Stimulated activated CD8-positive, alpha-beta memory T cell treated with anti-CD3 and anti-CD28 coated beads, Interleukin-15, amount 100 ng/mL, for 48 hours (primary cell): ENCODE data around the gene RBM5.

Experiments
- DNase-seq, 2 donors: peaks; one replicate each; pipeline ENCODE4 v3.0.0-alpha.2; 2020; ENCODE audit warnings: low read depth in 2 of 2

RBM5 gene

GRCh38 chr3:50138266-50139200, 49.8 kb downstream of the RBM5 start:
- no peak for DNase-seq

- DNase-seq: no peak
Observed at GRCh38 chr3:50139308-50139707, 50.6 kb downstream of the RBM5 start.

DNA sequence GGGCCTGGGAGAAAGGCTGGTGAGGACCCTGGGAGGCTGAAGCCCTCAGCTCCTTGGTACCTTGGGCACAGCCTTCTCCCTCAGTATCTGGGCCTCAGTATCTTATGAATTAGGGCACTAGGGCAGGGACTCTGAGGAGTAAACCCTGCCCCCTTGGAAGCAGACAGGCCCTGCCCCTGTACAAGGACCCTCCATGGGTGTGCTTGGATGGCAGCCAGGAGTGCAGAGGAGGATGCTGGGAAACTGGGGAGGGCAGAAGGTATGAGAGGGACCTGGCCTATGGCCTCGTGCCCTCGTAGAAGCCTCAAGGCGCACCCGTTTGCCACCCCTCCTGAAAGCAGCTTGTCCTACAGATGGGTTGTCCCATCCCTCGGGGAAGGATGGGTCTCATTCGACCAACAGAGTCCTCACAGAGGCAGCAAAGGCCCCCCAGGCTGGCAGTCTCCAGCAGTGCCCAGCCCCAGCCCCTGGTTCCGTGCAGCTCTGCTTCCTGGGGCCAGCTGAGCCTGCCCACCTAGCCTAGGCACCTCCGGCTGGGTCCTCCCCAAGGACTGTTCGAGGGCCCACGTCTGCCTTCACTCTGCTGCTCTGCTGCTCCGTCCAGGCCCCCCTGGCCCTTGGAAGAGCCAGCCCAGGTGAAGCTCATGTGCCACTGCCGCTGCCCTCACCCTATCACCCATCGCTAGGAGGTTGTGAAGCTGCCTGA, 51.2 kb downstream of the RBM5 start:
- no peak for DNase-seq

GRCh38 chr3:50140990-50141389, 52.3 kb downstream of the RBM5 start:
- no peak for DNase-seq

DNA sequence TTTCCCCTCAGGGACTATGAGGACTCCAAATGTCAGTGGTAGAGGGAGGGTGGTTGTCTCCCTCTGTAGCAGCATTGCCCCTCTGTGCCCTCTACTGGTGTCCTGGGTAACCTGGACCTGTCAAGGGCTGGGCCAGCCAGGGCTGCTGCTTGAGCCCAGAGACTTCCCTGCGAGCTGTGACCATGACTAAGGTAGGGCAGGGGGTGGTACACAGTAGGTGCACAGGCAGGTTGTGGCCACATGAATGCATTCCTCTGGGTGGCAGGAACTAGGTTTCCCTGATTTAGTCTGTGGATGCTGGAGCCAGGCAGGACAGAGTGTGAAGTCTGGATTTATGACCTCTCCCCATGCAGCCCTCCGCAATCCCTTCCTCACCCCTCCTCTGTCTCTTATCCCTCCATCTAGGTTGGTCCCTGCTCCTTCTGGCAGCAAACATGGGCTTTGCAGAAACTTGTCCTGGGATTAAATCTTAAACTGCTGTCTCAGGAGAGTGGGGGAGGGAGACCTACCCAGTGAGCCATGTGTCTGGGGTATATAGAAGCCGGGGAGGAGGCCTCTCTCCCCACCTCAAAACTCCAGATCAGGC, 57.7 kb downstream of the RBM5 start:
- no peak for DNase-seq

GRCh38 chr3:50147016-50147415, 58.3 kb downstream of the RBM5 start:
- DNase-seq: no peak

DNA sequence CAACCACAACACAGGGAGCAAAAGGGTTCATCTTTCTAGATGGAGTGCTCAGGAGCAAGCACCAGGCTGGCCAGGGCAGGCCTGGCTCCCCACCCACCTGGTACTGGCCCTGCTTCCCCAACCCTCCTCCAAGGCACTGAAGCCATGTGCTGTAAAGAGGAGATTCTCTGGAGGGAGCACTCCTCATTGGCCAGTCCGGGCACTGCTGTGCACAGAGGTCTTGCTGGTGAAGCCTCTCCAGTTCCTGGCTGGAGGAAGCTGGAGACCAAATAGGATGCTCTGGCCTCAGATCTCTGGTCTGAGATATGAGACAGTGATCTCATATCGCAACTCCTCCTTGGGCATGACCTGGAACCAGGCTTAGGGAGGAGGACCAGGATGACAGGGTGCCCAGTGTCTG, 58.7 kb downstream of the RBM5 start:
- no peak for DNase-seq

GRCh38 chr3:50147861-50148260, 59.1 kb downstream of the RBM5 start:
- DNase-seq: no peak

DNA sequence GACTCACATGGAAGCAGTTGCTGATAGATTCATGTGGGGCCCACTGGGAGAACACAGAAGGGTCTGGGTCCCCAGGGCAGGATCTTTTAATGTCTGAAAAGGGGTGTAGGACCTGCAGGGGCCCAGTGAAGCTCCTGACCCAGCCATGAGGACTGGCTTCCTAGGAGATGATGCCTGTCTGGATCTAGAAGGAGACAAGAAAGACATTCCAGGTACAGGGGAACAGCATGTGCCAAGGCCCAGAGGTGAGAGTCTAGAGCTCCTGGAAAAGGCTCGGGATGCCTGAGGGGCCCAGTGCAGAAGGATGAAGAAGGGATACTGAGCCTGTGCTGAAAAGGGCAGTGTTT, 61.7 kb downstream of the RBM5 start:
- DNase-seq: no peak

DNA sequence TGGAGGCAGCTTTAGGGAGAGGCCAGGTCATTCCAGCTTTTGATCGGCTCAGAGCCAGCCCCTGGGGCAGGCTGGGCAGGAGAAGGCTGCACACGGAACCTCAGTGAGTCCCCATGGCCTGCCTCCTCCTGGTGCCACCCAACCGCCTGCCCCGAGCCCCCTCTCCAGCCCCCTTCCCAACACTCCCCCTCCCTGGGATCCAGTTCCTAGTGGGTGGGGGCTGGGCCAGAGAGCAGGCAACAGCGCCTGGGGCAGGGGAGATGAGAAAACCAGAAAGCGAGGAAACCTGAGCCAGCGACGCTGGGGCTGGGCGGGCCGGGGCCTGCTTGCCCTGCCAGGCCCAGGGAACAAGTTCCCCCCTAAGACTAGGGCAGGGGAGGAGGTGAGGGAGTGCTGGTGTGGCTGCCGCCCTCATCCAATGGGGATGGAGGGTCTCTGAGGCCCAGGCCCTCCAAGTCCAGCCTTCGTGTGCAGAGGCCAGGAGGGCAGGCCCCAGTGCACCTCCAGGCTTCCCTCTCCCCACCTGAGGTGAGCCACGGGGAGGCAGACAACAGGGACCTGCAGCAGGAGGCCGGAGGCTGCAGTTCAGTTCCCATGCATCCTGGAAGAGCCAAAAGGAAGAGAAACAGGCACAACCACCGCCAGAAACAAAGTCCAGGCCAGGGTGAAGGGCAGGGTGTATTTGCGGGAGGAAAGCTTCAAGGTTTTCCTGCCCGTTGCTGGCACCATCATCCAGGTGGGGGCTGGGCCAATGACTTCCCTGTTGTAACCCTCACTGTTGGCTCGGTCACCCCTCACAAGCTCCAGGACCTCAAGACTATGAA, 62.4 kb downstream of the RBM5 start:
- DNase-seq: no peak

DNA sequence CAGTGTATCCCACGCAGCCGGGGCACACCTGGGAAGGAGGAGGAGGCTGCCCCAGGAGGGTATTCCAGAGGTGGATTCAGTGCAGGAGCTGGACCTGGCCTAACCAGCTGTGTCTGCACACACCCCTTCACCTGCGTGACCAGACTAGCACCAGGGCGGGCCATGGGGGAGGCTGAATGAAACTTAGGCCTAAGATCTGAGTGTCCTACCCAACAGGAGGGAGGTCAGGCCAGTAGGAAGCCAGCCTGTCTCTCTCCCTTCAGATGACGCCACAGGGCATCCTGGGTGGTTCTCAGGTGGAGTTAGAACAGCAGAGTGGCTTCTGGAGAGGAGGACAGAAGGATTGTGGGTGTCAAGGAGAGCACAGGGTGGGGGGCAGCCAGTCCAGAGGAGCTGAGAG, 63.0 kb downstream of the RBM5 start:
- no peak for DNase-seq

GRCh38 chr3:50153782-50154475, 65.2 kb downstream of the RBM5 start:
- no peak for DNase-seq

DNA sequence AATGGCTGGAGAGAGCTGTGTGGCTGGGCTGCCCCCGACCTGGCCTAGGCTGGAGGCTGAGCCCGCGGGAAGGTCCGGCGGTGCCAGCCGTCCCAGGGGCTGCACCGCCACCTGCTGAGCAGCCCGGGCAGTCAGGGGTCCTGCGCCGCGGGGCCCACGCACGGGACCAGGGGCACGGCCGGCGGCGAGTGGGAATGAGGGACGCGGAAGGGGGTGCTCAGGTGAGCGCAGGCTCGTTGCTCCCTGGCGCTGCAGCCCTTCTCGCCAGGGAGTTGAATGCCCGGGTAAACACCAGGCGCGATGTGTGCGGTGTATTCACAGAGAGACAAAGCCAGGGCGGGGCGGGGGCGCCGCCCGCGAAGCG, 65.7 kb downstream of the RBM5 start:
- no peak for DNase-seq

- peak; percentile 38 to 50 for DNase-seq
Observed at GRCh38 chr3:50154840-50155490, 66.2 kb downstream of the RBM5 start, which contains the start of gene SEMA3F. Gene SEMA3F (plus strand): TSS chr3:50155324. CDS start chr3:50159623, 4,299 bp downstream.

DNA sequence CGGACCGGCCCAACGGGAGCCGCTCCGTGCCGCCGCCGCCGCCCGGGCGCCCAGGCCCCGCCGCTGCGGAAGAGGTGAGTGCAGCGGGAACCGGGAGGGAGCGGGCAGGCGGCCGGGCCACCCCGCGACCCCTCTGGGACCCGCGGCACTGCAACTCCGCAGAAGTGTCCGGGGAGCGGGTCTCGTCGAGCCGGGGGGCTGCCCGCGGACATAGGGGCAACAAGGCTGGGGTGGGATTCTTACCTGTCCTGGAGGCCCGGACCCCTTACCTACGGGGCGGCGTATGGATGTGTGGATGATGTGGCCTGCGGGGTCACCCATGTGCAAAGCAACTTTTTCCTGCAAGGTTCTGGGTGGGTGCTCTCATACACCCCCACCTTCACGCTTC, 66.8 kb downstream of the RBM5 start:
- DNase-seq: no peak

GRCh38 chr3:50155891-50156290, 67.2 kb downstream of the RBM5 start:
- DNase-seq: no peak

GRCh38 chr3:50156549-50157493, 68.1 kb downstream of the RBM5 start:
- no peak for DNase-seq

- DNase-seq: no peak
Observed at GRCh38 chr3:50157827-50158529, 69.3 kb downstream of the RBM5 start.

GRCh38 chr3:50158530-50159146, 69.9 kb downstream of the RBM5 start:
- DNase-seq: no peak
